Peyer's patch (tissue), 4 donors: ENCODE measurements around the gene RUNX1. TPM values are rescaled to one million over a fixed set of nuclear protein-coding genes. Genes with fewer than 3 reads are reported as not detected.

Experiments
- DNase-seq, 3 donors: peaks; one replicate each; pipeline ENCODE4 v3.0.0-alpha.2; 2017 to 2019
- H3K27ac ChIP-seq, 4 donors: fragments of 200-600 bp; sonication (generic); one replicate each; pipeline ENCODE4 v1.5.1; 2016 to 2019
- H3K27me3 ChIP-seq, 2 donors: fragments of 200-600 bp; sonication (generic); one replicate each; pipeline ENCODE4 v1.5.1; 2019
- H3K36me3 ChIP-seq, 3 donors: fragments of 200-600 bp; sonication (generic); one replicate each; pipeline ENCODE4 v1.5.1; 2016 to 2019
- H3K4me1 ChIP-seq, 4 donors: fragments of 200-600 bp; sonication (generic); one replicate each; pipeline ENCODE4 v1.5.1; 2016 to 2019
- H3K4me3 ChIP-seq, 4 donors: fragments of 200-600 bp; sonication (generic); 1 replicate in 3 of 4; 2 replicates in 1 of 4; pipeline ENCODE4 v1.5.1; 2016 to 2019; ENCODE audit warnings: mild to moderate bottlenecking in 1 of 4
- H3K9me3 ChIP-seq, 4 donors: fragments of 200-600 bp; sonication (generic); one replicate each; pipeline ENCODE4 v1.5.1; 2016 to 2019; ENCODE audit warnings: mild to moderate bottlenecking in 1 of 4
- POLR2A ChIP-seq, 2 donors: fragments of 450-650 bp; IDR thresholded peaks; one replicate each; pipeline ENCODE4 v1.5.1; 2017; ENCODE audit warnings: antibody characterized with exemption in 2 of 2, mild to moderate bottlenecking in 2 of 2, moderate library complexity in 2 of 2
- total RNA-seq, 4 donors: library from RNA; depleted of rRNA; stranded (reverse); fragments of >200 nt; gene quantifications; one replicate each; pipeline ENCODE4 v1.1.0, GENCODE V29; 2016
- TF ChIP-seq, protein P1 (sequence below), 6 experiments: fragments of 450-650 bp in 4 of 6; fragments of 200-600 bp in 2 of 6; sonication (generic) in 1 of 6; IDR thresholded peaks; one replicate each; pipeline ENCODE4 v1.5.1; 2017 to 2019; ENCODE audit warnings: antibody characterized with exemption in 6 of 6, mild to moderate bottlenecking in 3 of 6, moderate library complexity in 1 of 6

Gene RUNX1
- total RNA-seq, 4 donors from 2014 or later = 15.1 to 80.9 (median 24.1) TPM

- TF ChIP-seq, protein P1, sequence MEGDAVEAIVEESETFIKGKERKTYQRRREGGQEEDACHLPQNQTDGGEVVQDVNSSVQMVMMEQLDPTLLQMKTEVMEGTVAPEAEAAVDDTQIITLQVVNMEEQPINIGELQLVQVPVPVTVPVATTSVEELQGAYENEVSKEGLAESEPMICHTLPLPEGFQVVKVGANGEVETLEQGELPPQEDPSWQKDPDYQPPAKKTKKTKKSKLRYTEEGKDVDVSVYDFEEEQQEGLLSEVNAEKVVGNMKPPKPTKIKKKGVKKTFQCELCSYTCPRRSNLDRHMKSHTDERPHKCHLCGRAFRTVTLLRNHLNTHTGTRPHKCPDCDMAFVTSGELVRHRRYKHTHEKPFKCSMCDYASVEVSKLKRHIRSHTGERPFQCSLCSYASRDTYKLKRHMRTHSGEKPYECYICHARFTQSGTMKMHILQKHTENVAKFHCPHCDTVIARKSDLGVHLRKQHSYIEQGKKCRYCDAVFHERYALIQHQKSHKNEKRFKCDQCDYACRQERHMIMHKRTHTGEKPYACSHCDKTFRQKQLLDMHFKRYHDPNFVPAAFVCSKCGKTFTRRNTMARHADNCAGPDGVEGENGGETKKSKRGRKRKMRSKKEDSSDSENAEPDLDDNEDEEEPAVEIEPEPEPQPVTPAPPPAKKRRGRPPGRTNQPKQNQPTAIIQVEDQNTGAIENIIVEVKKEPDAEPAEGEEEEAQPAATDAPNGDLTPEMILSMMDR (IDR thresholded peaks at IDR 0.05) = no peak
- no peak for TF ChIP-seq POLR2A (IDR thresholded peaks at IDR 0.05)
- no peak overlapping the region for H3K4me3 ChIP-seq
- no peaks in the 10 kb centered on the region for H3K27me3 ChIP-seq
- H3K9me3 ChIP-seq = no peaks in the 10 kb centered on the region
- peak in 1 of 3 donors; percentile 30 for DNase-seq
- H3K27ac ChIP-seq = no peak overlapping the region
- peaks cover 0 to 8% (median 0%) of the 10 kb centered on the region in 4 donors for H3K4me1 ChIP-seq
- H3K36me3 ChIP-seq = peaks cover 0 to 30% (median 7%) of the 10 kb centered on the region in 3 donors
These were observed 218.5 kb downstream of the RUNX1 start for GRCh38 chr21:34830386-34831170.

GRCh38 chr21:34827445-34828235 lies 221.5 kb downstream of the RUNX1 start:
- DNase-seq = no peak
- TF ChIP-seq, protein P1 (IDR thresholded peaks at IDR 0.05) = no peak
- no peak for TF ChIP-seq POLR2A (IDR thresholded peaks at IDR 0.05)
- Histone ChIP-seq H3K36me3 (peaks cover 0 to 11% (median 0%) of the 10 kb centered on the region in 3 donors), H3K27me3 (no peaks in the 10 kb centered on the region), H3K27ac (no peak overlapping the region), H3K9me3 (no peaks in the 10 kb centered on the region), H3K4me3 (no peak overlapping the region), H3K4me1 (no peaks in the 10 kb centered on the region)

- H3K4me3 ChIP-seq = no peak overlapping the region
- H3K4me1 ChIP-seq = no peaks in the 10 kb centered on the region
- no peak for DNase-seq
- H3K36me3 ChIP-seq = peaks cover 0 to 11% (median 0%) of the 10 kb centered on the region in 3 donors
- H3K9me3 ChIP-seq = no peaks in the 10 kb centered on the region
- no peaks in the 10 kb centered on the region for H3K27me3 ChIP-seq
- H3K27ac ChIP-seq = no peak overlapping the region
- TF ChIP-seq POLR2A (IDR thresholded peaks at IDR 0.05) = no peak
- TF ChIP-seq, protein P1 (IDR thresholded peaks at IDR 0.05) = no peak
These were observed 222.3 kb downstream of the RUNX1 start for GRCh38 chr21:34826836-34827235.

GRCh38 chr21:34825948-34826548 lies 223.1 kb downstream of the RUNX1 start:
- no peak for TF ChIP-seq POLR2A (IDR thresholded peaks at IDR 0.05)
- TF ChIP-seq, protein P1 (IDR thresholded peaks at IDR 0.05) = no peak
- no peaks in the 10 kb centered on the region for H3K4me1 ChIP-seq
- H3K9me3 ChIP-seq = no peaks in the 10 kb centered on the region
- H3K36me3 ChIP-seq = peaks cover 0 to 11% (median 0%) of the 10 kb centered on the region in 3 donors
- H3K4me3 ChIP-seq = no peak overlapping the region
- no peaks in the 10 kb centered on the region for H3K27me3 ChIP-seq
- DNase-seq = no peak
- no peak overlapping the region for H3K27ac ChIP-seq

DNA sequence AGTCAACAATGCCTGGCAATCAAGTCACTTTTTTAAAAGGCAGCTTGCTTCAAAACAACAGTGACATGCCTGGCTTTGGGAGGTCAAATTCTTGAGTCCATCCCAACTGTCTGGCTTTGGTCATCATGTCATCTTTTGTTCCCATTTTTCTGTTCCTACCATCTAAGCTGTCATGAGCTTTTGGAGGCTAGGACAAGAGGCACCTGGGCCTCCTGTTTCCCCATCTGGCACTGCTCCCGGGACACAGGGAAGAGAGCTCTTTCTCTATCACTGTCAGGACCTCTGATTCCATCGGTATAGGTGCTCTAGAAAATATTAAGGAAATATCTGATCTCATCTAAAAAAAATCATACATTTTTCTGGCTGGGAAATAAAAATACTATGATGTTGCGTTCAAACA lies 224.0 kb downstream of the RUNX1 start:
- Histone ChIP-seq H3K36me3 (peaks cover 0 to 11% (median 0%) of the 10 kb centered on the region in 3 donors), H3K9me3 (no peaks in the 10 kb centered on the region), H3K4me1 (no peaks in the 10 kb centered on the region), H3K27ac (no peak overlapping the region), H3K27me3 (no peaks in the 10 kb centered on the region), H3K4me3 (no peak overlapping the region)
- no peak for DNase-seq
- TF ChIP-seq POLR2A (IDR thresholded peaks at IDR 0.05) = no peak
- TF ChIP-seq, protein P1 (IDR thresholded peaks at IDR 0.05) = no peak
